ENCODE data around the gene C1orf94. TPM values are rescaled to one million over a fixed set of nuclear protein-coding genes. Genes with fewer than 3 reads are reported as not detected.

Gene C1orf94
- total RNA-seq, 1 experiment from 2014 or later: 6.0 TPM

DNA sequence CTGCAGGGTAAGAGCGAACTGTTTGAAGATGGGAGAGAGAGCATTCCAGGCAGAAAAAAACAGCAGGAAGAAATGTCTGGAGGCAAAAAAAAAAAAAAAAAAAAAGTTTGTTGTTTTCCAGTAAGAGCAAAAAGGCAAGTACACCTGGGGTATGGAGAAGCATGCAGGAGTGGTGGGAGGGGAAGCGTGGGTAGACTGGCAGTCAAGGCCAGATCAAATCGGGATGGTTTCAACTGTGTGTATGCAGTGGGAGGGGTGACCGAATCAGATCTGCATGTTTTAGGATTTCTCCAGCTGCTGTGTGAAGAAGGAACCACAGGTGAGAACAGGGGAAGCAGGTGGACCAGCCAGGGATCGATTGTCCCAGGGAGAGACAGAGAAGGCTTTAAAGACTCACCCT is 46.4 kb upstream of the C1orf94 start:
- ChIA-PET POLR2A (no interaction called here), CTCF (no interaction called here)
- no peaks in the 10 kb centered on the region for H3K4me1 Mint-ChIP-seq
- no peak overlapping the region for H3K4me3 Mint-ChIP-seq
- H3K27ac Mint-ChIP-seq: peak overlapping the region; percentile 11; the same call in 1 of the 2 replicates
- no peak for TF ChIP-seq NR2C2 (CRISPR knock-in tag; IDR thresholded peaks at IDR 0.05)
- ATAC-seq: no peak
- H3K36me3 Mint-ChIP-seq: peaks cover 7% of the 10 kb centered on the region
- no peak for DNase-seq (ENCODE audit: low spot score)
- no peaks in the 10 kb centered on the region for H3K9me3 Mint-ChIP-seq
- no peaks in the 10 kb centered on the region for H3K27me3 Mint-ChIP-seq (ENCODE audit: low read depth)

DNA sequence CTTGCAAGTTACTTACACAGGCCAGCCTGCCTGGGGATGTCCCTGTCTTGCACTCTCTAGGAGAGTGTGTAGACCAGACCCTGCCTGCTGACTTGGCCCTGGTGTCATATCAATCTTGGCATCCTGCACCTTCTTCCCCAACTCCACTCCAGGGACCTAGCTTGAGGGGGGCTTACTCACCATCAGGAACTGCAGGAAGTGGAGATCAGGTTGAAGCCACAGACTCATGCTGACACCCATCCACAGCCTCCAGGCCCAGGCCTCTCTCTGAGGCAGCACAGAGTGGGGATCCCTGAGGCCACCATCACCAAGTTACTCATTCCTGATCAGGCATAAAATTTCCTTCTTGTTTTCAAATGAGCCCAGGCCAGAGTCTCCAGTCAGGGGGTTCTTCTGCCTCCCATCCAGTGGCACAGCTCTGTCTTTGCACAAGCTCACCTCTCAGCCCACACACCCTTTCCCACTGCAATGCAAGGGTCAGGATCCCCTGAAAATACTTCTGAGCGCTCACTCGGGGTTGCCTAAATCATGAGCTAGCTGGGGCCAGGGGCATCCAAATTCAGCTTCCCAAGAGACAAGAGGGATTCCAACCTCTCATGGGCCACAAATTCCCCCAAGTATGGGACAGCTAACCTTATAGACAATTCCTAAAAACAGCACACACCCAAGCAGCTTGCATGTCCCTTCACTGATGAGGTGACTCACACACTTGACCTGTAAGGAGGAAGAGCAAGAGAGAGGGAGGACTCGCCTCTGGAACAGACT is 45.1 kb upstream of the C1orf94 start:
- H3K4me1 Mint-ChIP-seq: no peaks in the 10 kb centered on the region
- DNase-seq (ENCODE audit: low spot score) (no peak), ATAC-seq (no peak)
- no peaks in the 10 kb centered on the region for H3K9me3 Mint-ChIP-seq
- peaks cover 7% of the 10 kb centered on the region for H3K36me3 Mint-ChIP-seq
- no peak overlapping the region for H3K27ac Mint-ChIP-seq
- H3K4me3 Mint-ChIP-seq: no peak overlapping the region
- H3K27me3 Mint-ChIP-seq (ENCODE audit: low read depth): no peaks in the 10 kb centered on the region
- POLR2A ChIA-PET: no interaction called here
- TF ChIP-seq FOXK1 (CRISPR knock-in tag; IDR thresholded peaks at IDR 0.05): no peak
- TF ChIP-seq, protein P1, sequence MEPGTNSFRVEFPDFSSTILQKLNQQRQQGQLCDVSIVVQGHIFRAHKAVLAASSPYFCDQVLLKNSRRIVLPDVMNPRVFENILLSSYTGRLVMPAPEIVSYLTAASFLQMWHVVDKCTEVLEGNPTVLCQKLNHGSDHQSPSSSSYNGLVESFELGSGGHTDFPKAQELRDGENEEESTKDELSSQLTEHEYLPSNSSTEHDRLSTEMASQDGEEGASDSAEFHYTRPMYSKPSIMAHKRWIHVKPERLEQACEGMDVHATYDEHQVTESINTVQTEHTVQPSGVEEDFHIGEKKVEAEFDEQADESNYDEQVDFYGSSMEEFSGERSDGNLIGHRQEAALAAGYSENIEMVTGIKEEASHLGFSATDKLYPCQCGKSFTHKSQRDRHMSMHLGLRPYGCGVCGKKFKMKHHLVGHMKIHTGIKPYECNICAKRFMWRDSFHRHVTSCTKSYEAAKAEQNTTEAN (CRISPR knock-in tag; IDR thresholded peaks at IDR 0.05): no peak
- TF ChIP-seq KAT7 (CRISPR knock-in tag; IDR thresholded peaks at IDR 0.05; ENCODE audit: borderline replicate concordance): no peak
- TF ChIP-seq, protein P2, sequence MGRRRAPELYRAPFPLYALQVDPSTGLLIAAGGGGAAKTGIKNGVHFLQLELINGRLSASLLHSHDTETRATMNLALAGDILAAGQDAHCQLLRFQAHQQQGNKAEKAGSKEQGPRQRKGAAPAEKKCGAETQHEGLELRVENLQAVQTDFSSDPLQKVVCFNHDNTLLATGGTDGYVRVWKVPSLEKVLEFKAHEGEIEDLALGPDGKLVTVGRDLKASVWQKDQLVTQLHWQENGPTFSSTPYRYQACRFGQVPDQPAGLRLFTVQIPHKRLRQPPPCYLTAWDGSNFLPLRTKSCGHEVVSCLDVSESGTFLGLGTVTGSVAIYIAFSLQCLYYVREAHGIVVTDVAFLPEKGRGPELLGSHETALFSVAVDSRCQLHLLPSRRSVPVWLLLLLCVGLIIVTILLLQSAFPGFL (CRISPR knock-in tag; IDR thresholded peaks at IDR 0.05; ENCODE audit: borderline replicate concordance): no peak
- TF ChIP-seq SMAD3 (CRISPR knock-in tag; IDR thresholded peaks at IDR 0.05; ENCODE audit: borderline replicate concordance): no peak
- no peak for TF ChIP-seq ZNF121 (CRISPR knock-in tag; IDR thresholded peaks at IDR 0.05)
- no peak for TF ChIP-seq NFYB (CRISPR knock-in tag; conservative IDR thresholded peaks at IDR 0.05; ENCODE audit: low read depth)
- TF ChIP-seq, protein P3, sequence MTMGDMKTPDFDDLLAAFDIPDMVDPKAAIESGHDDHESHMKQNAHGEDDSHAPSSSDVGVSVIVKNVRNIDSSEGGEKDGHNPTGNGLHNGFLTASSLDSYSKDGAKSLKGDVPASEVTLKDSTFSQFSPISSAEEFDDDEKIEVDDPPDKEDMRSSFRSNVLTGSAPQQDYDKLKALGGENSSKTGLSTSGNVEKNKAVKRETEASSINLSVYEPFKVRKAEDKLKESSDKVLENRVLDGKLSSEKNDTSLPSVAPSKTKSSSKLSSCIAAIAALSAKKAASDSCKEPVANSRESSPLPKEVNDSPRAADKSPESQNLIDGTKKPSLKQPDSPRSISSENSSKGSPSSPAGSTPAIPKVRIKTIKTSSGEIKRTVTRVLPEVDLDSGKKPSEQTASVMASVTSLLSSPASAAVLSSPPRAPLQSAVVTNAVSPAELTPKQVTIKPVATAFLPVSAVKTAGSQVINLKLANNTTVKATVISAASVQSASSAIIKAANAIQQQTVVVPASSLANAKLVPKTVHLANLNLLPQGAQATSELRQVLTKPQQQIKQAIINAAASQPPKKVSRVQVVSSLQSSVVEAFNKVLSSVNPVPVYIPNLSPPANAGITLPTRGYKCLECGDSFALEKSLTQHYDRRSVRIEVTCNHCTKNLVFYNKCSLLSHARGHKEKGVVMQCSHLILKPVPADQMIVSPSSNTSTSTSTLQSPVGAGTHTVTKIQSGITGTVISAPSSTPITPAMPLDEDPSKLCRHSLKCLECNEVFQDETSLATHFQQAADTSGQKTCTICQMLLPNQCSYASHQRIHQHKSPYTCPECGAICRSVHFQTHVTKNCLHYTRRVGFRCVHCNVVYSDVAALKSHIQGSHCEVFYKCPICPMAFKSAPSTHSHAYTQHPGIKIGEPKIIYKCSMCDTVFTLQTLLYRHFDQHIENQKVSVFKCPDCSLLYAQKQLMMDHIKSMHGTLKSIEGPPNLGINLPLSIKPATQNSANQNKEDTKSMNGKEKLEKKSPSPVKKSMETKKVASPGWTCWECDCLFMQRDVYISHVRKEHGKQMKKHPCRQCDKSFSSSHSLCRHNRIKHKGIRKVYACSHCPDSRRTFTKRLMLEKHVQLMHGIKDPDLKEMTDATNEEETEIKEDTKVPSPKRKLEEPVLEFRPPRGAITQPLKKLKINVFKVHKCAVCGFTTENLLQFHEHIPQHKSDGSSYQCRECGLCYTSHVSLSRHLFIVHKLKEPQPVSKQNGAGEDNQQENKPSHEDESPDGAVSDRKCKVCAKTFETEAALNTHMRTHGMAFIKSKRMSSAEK (CRISPR knock-in tag; IDR thresholded peaks at IDR 0.05; ENCODE audit: borderline replicate concordance): no peak
- TF ChIP-seq, protein P4, sequence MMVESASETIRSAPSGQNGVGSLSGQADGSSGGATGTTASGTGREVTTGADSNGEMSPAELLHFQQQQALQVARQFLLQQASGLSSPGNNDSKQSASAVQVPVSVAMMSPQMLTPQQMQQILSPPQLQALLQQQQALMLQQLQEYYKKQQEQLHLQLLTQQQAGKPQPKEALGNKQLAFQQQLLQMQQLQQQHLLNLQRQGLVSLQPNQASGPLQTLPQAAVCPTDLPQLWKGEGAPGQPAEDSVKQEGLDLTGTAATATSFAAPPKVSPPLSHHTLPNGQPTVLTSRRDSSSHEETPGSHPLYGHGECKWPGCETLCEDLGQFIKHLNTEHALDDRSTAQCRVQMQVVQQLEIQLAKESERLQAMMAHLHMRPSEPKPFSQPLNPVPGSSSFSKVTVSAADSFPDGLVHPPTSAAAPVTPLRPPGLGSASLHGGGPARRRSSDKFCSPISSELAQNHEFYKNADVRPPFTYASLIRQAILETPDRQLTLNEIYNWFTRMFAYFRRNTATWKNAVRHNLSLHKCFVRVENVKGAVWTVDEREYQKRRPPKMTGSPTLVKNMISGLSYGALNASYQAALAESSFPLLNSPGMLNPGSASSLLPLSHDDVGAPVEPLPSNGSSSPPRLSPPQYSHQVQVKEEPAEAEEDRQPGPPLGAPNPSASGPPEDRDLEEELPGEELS (CRISPR knock-in tag; IDR thresholded peaks at IDR 0.05): no peak
- no peak for TF ChIP-seq NR2C2 (CRISPR knock-in tag; IDR thresholded peaks at IDR 0.05)
- TF ChIP-seq ZNF138 (CRISPR knock-in tag; conservative IDR thresholded peaks at IDR 0.05): no peak
- TF ChIP-seq SP1 (CRISPR knock-in tag; conservative IDR thresholded peaks at IDR 0.05): no peak
- no peak for TF ChIP-seq GRHL2 (CRISPR knock-in tag; IDR thresholded peaks at IDR 0.05; ENCODE audit: insufficient replicate concordance, severe bottlenecking)
- CTCF ChIA-PET: interaction anchor here (0.7 kb wide), 1 partner anchor 31 kb away, joined by 3 read pairs; no protein-coding TSS in a partner anchor

Data from WTC11 (cell line).